Fibroblast of skin of abdomen (primary cell): ENCODE data around the gene SIGLEC15.
A peak's percentile ranks its signal among the peaks of the same experiment; 100 is the strongest.

ENCODE experiments used
- DNase-seq: peaks from one replicate; pipeline ENCODE4 v3.0.0-alpha.2; 2013

The SIGLEC15 gene

DNA sequence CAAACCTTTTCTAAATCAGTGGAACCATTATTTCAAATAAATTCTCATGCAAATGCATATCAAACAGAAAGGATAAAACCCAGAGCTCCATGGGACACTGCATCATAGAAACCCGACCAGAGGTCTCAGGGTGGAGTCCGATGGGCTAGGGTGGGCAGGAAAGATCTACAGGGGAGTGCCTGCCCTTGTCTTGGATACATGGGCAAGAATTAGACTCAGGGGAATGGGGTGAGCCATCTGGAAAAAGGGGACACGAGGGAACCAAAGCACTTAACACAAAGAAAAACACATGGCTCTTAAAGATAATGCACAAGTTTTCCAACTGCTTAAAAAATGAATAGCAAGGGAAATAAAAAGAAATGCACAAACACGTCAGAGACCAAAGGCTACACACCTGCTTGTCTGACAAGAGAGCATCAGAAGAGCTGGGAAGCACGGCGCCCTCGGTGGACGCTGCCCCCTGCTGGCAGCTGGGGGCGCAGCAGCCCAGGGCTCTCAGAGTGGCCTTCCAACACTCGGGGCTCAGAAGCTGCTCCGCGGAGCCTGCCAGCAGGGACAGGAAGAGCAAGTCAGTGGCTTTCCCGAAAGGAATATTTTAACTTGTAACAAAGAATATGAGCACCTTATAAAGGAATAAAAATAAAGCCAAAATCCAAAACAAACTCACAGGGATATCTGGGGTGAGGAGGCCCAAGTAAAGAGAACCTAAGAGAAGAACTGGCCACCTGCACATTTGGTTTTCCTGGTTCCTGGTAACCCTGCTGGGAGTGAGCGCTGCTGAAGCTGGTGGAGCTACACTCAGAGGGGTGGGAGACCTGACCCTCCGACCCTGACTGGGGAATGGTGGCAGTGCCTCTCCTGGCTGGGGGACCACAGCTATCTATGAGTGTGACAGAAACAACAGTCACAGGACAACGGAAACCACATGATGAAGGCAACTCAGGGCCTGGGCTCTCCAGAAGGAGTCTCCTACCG lies 54.5 kb downstream of the SIGLEC15 start:
- DNase-seq: peak; percentile 55

DNA sequence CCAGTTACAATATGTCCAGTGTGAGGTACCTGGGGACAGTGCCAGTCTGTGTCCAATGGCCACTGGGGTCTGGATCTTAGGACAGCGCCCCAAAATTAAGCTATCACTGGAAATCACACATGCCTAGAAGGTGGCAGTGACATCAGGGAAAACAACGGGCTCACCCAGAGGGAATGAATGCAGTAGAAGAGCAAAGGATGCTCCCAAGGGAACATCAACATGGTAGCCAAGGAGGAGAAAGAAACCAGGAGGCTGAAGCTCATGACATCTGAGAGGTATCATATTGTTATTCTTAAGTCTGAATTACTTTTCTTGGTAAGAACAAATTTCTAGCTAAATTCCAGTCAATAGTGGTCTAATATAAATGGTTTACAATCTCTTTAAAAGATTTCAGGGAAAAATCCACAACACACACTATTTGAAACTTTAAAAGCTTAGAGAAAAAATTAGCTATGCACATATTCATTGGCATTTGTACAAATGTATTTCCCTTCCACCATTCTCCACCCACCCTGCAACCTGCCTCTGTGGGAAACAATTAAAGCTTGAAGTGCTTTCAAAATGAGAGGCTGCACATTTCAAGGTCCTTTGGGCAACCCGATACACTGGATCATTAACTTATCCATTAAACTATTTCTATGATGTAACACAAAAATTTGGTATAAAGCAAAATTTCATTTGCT lies 55.5 kb downstream of the SIGLEC15 start:
- no peak for DNase-seq

GRCh38 chr18:45887585-45887984 lies 62.1 kb downstream of the SIGLEC15 start:
- DNase-seq: no peak

GRCh38 chr18:45889419-45890064 lies 64.1 kb downstream of the SIGLEC15 start:
- no peak for DNase-seq

DNA sequence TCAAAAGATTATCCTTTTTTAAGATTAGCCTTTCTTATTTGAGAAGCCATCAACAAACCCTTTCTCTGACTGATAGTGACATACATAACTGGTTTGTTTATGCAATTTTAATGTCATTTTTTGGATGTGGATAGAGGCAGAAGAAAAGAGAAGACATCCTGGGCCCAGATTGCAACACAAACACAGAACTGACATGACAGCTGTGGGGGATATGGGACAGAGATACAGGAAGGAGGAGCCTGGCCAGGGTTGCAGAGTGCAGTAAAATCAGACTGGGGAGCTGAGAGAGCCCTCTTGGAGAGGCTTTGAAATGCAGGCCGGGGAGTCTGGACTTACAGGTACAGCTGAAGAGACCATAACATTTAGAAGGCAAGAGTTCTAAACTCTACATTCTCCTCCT lies 65.1 kb downstream of the SIGLEC15 start:
- no peak for DNase-seq

DNA sequence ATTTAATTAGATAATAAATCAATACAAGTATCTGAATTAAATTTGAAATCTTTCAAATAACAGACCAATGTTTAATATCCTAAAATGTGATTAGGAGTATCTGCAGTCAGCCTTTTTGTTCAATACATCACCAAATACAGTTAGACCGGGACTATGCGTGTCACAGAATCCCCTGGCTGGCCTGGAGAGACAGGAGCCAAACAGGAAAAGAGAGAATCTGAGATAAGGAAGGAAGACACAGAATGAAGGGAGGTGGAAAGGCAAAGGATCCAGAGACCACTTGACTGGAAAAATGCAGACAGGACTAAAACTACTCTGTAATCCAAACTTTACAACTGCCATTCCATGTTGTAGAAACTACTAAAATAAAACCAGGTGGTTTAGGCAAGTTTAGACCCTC lies 66.3 kb downstream of the SIGLEC15 start:
- DNase-seq: no peak
